ENCODE data around the gene RNF151.

Gene RNF151

GRCh38 chr16:1920727-1921171 lies 45.9 kb upstream of the RNF151 start:
- H3K4me1 ChIP-seq (ENCODE audit: low read length): no peaks in the 10 kb centered on the region
- H3K9me3 ChIP-seq (replicated peaks; ENCODE audit: insufficient read depth, low read length): no peaks in the 10 kb centered on the region

GRCh38 chr16:1922357-1922756 lies 44.3 kb upstream of the RNF151 start:
- Histone ChIP-seq H3K27ac (ENCODE audit: low read length) (no peak overlapping the region), H3K9me3 (replicated peaks; ENCODE audit: insufficient read depth, low read length) (no peaks in the 10 kb centered on the region)

More at GRCh38 chr16:1920727-1921171, 45.9 kb upstream of the RNF151 start:
- H3K36me3 ChIP-seq (replicated peaks; ENCODE audit: insufficient read depth, low read length): no peaks in the 10 kb centered on the region
- H3K27me3 ChIP-seq (replicated peaks; ENCODE audit: insufficient read depth, low read length): peaks cover 82% of the 10 kb centered on the region
- no peaks in the 10 kb centered on the region for H3F3A ChIP-seq (ENCODE audit: insufficient read depth, low read length)
- H3K79me2 ChIP-seq (ENCODE audit: low read length): no peaks in the 10 kb centered on the region
- no peak overlapping the region for H3K27ac ChIP-seq (ENCODE audit: low read length)
- H3K9me2 ChIP-seq (replicated peaks; ENCODE audit: insufficient read depth, low read length): no peaks in the 10 kb centered on the region
- H2AFZ ChIP-seq (ENCODE audit: low read length): 0 out of 2 replicates have a peak overlapping the region, but pooled peaks have one; percentile 33
- H3K4me3 ChIP-seq (ENCODE audit: low read length): peak overlapping the region; percentile 17; the same call in 1 of the 2 replicates
- TF ChIP-seq CTCF (IDR thresholded peaks at IDR 0.05; ENCODE audit: low read length) (no peak), EZH2 (optimal IDR thresholded peaks at IDR 0.05; ENCODE audit: low read depth, low read length) (no peak), EZH2phosphoT487 (IDR thresholded peaks at IDR 0.05; ENCODE audit: low read length) (no peak)
- H4K20me1 ChIP-seq (ENCODE audit: insufficient read depth, low read length): no peaks in the 10 kb centered on the region
- H3K9ac ChIP-seq (ENCODE audit: low read length): no peak overlapping the region
- DNase-seq: peak; percentile 45
- peak overlapping the region; percentile 66 for H3K4me2 ChIP-seq (ENCODE audit: low read depth, low read length)

GRCh38 chr16:1923299-1924034 lies 43.2 kb upstream of the RNF151 start:
- Histone ChIP-seq H3K27me3 (replicated peaks; ENCODE audit: insufficient read depth, low read length) (peaks cover 60% of the 10 kb centered on the region), H3K4me3 (ENCODE audit: low read length) (no peak overlapping the region), H3K9me2 (replicated peaks; ENCODE audit: insufficient read depth, low read length) (no peaks in the 10 kb centered on the region), H3K4me1 (ENCODE audit: low read length) (no peaks in the 10 kb centered on the region), H3K36me3 (replicated peaks; ENCODE audit: insufficient read depth, low read length) (no peaks in the 10 kb centered on the region), H3K9me3 (replicated peaks; ENCODE audit: insufficient read depth, low read length) (no peaks in the 10 kb centered on the region), H4K20me1 (ENCODE audit: insufficient read depth, low read length) (no peaks in the 10 kb centered on the region), H3K27ac (ENCODE audit: low read length) (no peak overlapping the region), H3K79me2 (ENCODE audit: low read length) (no peaks in the 10 kb centered on the region), H3F3A (ENCODE audit: insufficient read depth, low read length) (no peaks in the 10 kb centered on the region), H3K9ac (ENCODE audit: low read length) (no peak overlapping the region), H3K4me2 (ENCODE audit: low read depth, low read length) (no peak overlapping the region), H2AFZ (ENCODE audit: low read length) (no peak overlapping the region)
- DNase-seq: no peak
- no peak for TF ChIP-seq EZH2 (optimal IDR thresholded peaks at IDR 0.05; ENCODE audit: low read depth, low read length)
- TF ChIP-seq CTCF (IDR thresholded peaks at IDR 0.05; ENCODE audit: low read length): 0 out of 2 replicates have a peak, but pooled peaks have one; percentile 10
- no peak for TF ChIP-seq EZH2phosphoT487 (IDR thresholded peaks at IDR 0.05; ENCODE audit: low read length)

More at GRCh38 chr16:1922357-1922756, 44.3 kb upstream of the RNF151 start:
- Histone ChIP-seq H3K4me3 (ENCODE audit: low read length) (no peak overlapping the region), H2AFZ (ENCODE audit: low read length) (no peak overlapping the region), H3K4me1 (ENCODE audit: low read length) (no peaks in the 10 kb centered on the region), H3K9me2 (replicated peaks; ENCODE audit: insufficient read depth, low read length) (no peaks in the 10 kb centered on the region), H3K79me2 (ENCODE audit: low read length) (no peaks in the 10 kb centered on the region), H3K9ac (ENCODE audit: low read length) (no peak overlapping the region), H4K20me1 (ENCODE audit: insufficient read depth, low read length) (no peaks in the 10 kb centered on the region), H3K4me2 (ENCODE audit: low read depth, low read length) (no peak overlapping the region), H3K27me3 (replicated peaks; ENCODE audit: insufficient read depth, low read length) (peaks cover 66% of the 10 kb centered on the region), H3F3A (ENCODE audit: insufficient read depth, low read length) (no peaks in the 10 kb centered on the region), H3K36me3 (replicated peaks; ENCODE audit: insufficient read depth, low read length) (no peaks in the 10 kb centered on the region)
- no peak for DNase-seq
- TF ChIP-seq EZH2 (optimal IDR thresholded peaks at IDR 0.05; ENCODE audit: low read depth, low read length): no peak
- no peak for TF ChIP-seq EZH2phosphoT487 (IDR thresholded peaks at IDR 0.05; ENCODE audit: low read length)
- TF ChIP-seq CTCF (IDR thresholded peaks at IDR 0.05; ENCODE audit: low read length): no peak

All from MM.1S (cell line).